ENCODE results near the gene GPC5.

- TF ChIP-seq CTCF (IDR thresholded peaks at IDR 0.05 in 4 of 5, conservative IDR thresholded peaks at IDR 0.05 in 1 of 5) (no peak), POLR2A (IDR thresholded peaks at IDR 0.05) (no peak)
These were observed 44.9 kb upstream of the GPC5 start for GRCh38 chr13:91353494-91353893.

Measured in gastrocnemius medialis (tissue), 4 donors.